Measurements from ENCODE around the gene CEMIP2.
"Not testable (repeated sequence)": the region's sequence is repeated elsewhere in the genome, so short reads cannot be mapped to it uniquely, and the experiment has no call there.

CEMIP2 gene

GRCh38 chr9:71768388-71769174 is at the start of gene CEMIP2:
CEMIP2 (minus strand) TSS chr9:71768513; CDS start chr9:71750373, 18,140 bp downstream.
- DNase-seq = peak; percentile 38

DNA sequence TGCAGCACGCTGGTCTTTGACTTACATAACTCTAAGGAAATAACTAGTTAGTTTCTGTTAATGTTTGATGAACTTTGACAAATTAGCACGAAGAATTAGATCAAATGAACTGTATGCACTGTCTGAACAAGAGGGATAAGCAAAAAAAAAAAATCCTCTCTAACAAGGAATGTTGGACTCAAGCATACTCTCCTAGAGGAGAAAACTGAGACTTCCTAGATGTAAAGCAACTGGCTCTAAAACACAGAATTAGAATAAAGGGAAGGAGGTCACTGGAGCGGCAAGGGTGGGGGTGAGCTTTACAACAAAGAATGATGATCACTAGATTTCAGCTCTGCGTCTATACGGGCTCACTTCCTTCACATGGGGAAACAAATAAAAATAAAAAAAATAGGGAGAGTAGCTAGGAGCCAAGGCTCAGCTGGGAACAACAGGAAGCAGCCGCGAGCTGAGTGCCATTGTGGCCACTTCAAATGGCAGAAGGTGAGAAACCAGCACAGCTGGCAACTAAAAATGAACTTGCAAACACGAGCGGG is 48.7 kb upstream of the CEMIP2 start:
- no peak for DNase-seq

- no peak for DNase-seq
Observed at GRCh38 chr9:71814815-71815214, 46.5 kb upstream of the CEMIP2 start.

DNA sequence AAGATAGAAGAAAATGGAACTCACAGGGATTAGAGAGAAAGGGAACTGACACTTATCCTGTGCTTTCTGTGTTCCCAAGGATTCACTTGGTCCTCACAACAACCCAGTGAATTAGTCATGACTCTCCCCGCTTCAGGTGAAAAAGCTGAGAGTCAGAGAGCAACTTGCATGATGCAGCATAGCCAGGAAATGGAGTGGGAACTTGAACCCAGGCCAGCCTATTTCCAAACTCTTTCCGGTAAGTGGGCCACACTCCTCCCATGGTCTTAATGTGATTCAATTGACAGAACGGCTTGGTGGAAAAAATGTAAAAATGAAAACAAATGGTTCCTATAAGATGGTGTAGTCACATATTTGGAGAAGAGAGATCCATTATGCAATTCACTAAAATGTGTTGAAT is 45.9 kb upstream of the CEMIP2 start:
- no peak for DNase-seq

- DNase-seq = no peak
Observed at GRCh38 chr9:71812385-71812784, 44.1 kb upstream of the CEMIP2 start.

GRCh38 chr9:71808068-71808467 is 39.8 kb upstream of the CEMIP2 start:
- DNase-seq = no peak

DNA sequence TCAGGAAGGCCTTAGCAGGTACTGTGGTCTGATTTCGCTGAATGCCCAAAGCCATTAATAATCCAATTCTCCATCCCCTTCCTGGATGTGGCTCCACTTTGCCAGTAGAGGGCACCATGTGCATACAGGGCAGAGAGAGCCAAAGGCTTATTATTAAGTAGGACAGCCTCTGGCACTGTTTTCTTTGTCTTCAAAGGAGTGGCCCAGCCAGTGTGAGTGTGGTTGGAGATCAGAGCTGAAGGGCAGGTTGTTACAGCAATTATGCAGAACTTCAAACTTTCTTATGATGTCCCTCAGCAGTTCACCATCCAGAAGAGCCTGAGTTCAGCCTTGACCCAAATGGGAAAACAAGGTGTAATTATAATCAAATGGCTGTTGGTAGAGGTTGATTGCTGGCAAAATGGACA is 38.6 kb upstream of the CEMIP2 start:
- no peak for DNase-seq

- DNase-seq = not testable (repeated sequence)
Observed at GRCh38 chr9:71805096-71805495, 36.8 kb upstream of the CEMIP2 start.

DNA sequence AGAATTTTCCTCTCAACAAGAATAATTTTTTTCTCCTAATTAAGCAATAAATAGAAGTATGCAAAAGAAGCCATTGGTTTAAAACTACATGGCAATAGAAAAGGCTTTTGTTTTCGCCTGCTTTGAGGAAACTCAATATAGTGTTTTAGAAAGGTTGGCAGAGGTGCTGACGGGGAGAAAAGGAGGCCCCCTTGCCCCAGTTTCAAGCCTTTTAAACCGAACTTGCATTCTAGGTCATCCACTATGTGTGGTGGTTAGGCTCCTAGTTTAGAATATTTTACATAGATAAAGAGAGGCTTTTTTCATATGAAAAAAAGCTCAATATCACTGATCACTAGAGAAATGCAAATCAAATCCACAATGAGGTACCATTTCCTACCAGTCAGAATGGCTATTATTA is 33.5 kb upstream of the CEMIP2 start:
- no peak for DNase-seq

DNA sequence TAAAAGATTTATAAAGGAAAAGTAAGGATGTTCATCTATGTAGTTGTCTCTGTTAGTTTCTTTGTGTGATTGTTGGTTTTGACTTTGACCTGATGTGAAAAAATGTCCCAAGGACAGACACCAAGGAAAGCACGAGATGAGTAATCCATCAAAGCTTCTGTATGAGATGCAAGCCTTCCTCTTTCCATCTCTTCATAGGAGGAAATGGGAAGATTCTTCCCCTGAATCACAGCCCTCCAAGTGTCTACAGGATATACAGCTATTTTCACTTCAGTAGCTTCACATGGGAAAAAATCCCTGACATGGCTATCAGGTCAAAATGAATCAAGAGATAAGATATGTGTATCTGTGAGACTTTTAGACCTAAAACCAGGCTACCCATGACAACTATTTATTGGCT is 29.0 kb upstream of the CEMIP2 start:
- no peak for DNase-seq

- DNase-seq = no peak
Observed at GRCh38 chr9:71796100-71796767, 27.9 kb upstream of the CEMIP2 start.

DNA sequence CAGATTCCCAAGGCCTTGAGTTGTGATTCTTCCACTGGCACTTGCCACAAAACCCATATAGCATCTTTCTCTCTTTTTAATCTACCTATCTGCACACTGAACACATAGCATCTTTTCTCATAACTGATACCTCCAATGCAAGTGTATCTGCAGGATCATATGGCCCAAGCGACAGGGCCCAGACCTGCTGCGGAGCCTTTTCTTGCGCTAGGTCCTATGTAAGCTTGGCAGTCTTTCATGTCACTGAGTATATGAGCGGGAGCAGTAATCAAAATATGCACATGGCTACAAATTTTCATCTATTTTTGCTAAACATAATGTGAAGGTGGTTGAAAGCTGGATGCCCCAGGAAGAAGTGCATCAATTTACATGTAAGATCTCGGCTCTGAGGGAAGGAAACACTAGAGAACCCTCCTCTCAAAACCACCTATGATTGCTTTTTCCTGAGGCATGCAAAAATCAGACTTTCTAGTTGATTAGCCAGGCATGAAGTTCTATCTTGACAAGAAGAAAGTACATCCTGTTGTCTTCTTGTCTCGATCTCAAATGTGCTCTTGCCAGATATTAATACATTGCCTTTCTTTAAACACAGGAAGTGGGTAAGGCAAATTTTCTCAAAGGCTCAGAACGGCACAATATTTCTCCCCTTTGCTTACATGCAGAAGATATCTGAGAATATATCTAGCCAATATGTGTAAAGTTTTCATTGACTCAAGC is 26.9 kb upstream of the CEMIP2 start:
- no peak for DNase-seq

DNA sequence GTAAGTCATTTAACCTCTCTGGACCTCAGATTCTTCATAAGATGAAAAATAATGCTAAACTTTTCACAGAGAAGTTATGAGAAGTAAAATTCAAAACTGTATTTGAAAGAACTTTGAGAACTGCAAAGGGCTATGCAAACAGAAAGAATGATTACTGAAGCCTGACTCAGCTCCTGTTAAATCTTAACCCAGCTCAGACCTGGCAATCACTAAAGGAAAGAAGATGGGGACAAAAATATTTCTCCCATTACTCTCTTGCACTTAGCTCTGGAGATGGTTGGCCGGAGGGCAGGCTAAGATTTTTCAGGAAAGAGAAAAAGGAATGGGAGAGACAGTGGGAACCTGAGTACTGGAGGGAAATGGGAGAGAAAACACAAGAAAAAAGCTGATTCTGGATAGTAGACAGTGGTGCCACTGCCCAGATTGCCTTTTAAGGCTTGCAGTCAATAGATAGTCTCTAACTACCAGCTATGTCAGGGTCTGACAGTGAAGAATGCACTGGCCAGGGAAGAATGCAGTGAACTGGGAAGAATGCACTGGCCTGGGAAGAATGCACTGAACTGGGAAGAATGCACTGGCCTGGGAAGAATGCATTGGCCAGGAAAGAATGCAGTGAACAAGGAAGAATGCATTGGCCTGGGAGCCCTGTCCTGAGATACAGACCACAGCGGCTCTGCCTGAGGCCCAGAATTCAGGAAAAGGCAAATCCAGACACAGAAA is 25.2 kb upstream of the CEMIP2 start:
- DNase-seq = no peak

GRCh38 chr9:71791875-71792274 is 23.6 kb upstream of the CEMIP2 start:
- no peak for DNase-seq

DNA sequence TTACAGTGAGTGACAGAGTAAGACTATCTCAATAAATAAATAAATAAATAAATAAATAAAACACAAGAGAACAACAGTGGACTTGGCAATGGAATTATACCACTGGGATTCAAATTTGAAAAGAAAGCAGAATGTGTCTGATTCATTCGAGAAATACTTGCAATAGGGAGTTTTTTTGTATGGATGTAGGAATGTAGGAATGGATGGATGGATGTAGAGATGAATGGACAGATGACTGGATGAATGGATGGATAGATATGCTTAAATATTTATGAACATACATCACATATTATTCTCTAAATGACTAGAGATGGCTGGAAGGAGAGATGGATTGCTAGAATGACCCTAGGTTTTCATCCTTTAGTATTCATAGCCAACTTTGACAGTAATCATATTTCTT is 22.0 kb upstream of the CEMIP2 start:
- DNase-seq = no peak

DNA sequence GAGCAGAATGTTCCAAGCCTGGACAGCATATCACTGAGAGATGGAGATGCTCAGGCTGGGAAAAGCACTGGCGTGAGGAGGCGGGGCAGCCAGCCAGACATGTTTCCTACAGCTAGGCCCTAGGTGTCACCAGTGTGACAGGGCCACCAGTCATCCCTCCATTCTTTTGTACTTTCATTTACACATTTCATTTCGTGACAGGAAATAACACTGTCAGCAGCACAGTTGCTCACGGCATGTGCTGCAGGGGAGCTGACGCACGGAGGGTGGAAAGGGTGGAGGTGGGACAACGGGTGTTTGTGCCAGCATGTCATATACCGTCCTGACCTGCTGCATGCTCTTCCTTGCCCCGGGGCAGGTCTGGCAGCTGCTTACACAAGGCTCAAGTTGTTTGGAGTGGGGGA is 14.8 kb upstream of the CEMIP2 start:
- no peak for DNase-seq

GRCh38 chr9:71781391-71781790 is 13.1 kb upstream of the CEMIP2 start:
- no peak for DNase-seq

DNA sequence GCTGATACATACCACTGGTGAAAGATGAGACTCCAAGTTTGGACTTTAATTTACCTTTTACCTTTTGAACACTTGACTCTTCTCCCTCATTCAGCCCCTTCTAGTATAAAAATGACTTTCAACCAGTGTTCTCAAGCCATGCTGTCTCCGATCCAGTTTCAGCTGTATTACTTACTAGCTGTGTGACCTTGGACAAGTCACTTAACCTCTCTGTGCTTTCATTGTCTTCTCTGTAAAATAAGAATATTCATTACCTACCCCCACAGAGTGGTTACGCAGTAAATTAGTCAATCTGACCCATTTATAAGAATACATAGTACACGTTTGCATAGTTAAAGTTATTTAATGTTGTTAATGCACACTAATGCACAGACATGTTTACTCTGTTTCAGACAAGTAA is 12.6 kb upstream of the CEMIP2 start:
- no peak for DNase-seq

- no peak for DNase-seq
Observed at GRCh38 chr9:71778085-71778484, 9.8 kb upstream of the CEMIP2 start.

DNA sequence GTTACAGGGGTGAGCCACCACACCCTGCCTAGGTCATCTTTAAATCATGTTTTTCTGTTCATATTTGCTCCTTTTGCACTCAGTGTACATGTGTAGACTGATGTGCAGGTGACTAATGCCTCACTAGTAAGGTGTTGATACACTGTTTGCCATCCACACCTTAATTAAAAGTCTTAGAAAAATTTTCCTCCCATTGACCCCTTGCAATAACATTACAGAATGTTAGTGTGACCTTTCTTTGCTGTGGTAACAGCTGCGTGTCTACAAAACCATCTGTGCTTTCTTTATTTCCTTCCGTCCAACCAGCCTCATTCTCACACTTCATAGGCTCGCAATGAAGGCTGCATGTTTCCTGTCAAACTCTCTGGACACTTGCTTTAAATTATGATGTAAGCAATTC is 6.6 kb upstream of the CEMIP2 start:
- no peak for DNase-seq

DNA sequence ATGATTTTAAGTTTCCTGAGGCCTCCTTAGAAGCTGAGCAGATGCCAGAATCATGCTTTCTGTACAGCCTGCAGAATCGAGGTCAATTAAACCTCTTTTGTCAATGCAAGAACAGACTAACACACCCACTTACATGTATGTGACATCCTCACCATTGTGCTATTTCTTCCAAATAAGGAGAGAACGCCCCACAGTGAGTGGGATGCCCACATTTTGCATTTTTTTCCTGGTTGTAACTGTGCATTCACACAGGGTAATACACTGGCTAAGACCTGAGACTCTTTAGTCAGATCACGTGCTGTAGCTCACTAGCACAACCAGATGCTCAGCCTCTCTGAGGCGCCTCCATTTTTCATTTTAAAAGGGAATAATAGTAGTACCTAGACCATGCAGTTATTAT is 4.4 kb upstream of the CEMIP2 start:
- no peak for DNase-seq

DNA sequence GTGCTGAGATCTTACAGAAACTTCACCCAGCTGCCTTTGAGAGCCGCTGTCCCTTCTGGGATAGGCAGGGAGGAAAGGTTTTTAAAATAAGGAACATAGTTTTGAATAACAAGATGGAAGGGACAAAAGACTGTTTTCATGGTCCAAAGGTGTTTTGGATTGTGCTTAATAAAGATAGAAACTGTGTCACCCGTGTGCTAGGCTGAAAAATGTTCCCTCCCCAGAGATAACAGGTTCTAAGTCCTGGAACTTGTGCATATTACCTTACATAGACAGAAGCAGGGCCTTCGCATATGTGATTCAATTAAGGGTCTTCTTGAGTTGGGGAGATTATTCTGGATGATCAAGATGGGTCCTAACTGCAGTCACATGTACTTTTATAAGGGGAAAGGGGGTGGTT is 1.9 kb upstream of the CEMIP2 start:
- DNase-seq = no peak
